ENCODE data around the gene KIAA1958. TPM values are rescaled to one million over a fixed set of nuclear protein-coding genes. Genes with fewer than 3 reads are reported as not detected.

Gene KIAA1958
- total RNA-seq, 2 donors from 2014 or later, result 5.7 to 9.6 TPM

DNA sequence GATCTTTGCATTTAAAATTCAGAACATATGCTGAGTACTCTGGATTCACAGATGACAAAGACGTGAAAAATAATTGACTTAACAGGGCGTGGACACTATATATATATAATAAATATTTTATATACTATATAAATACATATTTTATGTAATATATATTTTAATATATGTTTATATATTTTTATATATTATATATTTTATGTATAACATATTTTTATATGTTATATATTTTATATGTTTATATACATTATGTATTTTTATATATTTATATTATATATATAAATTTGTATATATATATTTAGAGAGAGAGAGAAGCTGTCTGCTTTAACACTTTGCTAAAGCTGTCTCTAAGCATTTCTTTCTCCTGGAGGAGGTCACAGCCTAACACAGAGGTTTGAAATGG lies 118.2 kb downstream of the KIAA1958 start:
- H3K27ac ChIP-seq, result no peak overlapping the region
- H3K4me3 ChIP-seq, result no peak overlapping the region
- ATAC-seq, result no peak
- no peak for TF ChIP-seq POLR2A (IDR thresholded peaks at IDR 0.05)
- no peaks in the 10 kb centered on the region for H3K4me1 ChIP-seq
- no peak for DNase-seq
- H3K27me3 ChIP-seq, result no peaks in the 10 kb centered on the region
- intact Hi-C loops (cut with DNase I), result no loop called here
- 95 to 98% methylated on average over 2 of the region's 2 CpGs for WGBS, 2 donors
- no peaks in the 10 kb centered on the region for H3K36me3 ChIP-seq (replicated peaks in 1 of 2; ENCODE audit: insufficient read depth in 1 of 2, low read depth in 2 of 2)
- H3K9me3 ChIP-seq, result no peaks in the 10 kb centered on the region

DNA sequence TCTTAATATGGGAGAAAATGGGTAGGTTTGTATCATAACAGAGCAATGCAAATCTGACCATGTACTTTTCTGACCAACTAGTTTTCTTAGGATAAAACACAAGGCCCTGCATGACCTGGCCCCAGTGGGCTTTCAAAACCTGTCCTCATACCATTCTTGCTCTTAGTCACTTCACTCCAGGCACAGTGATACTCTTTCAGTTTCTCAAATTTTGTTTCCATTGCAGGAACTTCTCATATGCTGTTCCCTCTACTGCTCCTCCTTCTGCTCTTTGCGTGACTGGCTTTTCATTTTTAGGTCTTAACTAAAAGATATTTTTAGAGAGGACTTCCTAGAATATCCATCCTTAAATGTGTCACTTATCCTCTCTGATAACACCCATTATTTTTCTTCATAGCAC lies 118.9 kb downstream of the KIAA1958 start:
- H3K4me3 ChIP-seq, result no peak overlapping the region
- WGBS, 2 donors, result 93 to 95% methylated on average over 1 of the region's 1 CpG
- intact Hi-C loops (cut with DNase I), result no loop called here

DNA sequence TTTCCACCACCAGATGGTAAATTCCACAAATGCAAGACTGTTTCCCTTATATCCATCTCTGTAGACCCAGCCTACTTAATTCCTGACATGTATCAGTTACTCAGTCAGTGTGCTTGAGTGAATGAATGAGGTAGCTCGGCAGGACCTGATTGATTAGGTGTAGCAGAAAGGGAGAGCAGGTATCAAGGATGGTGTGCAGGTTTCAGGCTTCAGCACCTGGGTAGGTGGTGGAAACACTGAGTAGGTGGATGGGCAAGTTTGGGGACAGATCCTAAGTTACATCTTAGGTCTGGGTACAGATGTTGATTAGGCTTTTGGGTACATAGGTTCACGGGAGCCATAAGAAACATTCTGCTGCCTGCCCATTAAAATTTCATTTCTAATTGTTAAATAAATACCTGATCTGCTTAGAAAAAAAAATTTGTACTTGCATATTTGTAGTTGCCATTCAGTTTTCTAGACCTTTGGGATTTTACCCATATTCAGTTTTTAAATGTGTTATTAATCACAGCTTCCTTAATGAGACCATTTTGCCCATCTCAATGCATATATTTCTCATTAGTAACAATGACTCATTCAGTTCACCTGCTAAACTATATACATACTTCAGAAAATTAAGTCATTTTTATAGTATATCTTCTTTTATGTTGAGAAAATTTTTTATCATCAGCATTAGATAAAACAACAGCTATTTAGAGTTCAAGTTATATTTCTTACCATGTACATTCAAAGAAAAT lies 119.5 kb downstream of the KIAA1958 start:
- DNase-seq, result no peak
- Histone ChIP-seq H3K27me3 (no peaks in the 10 kb centered on the region), H3K9me3 (no peaks in the 10 kb centered on the region), H3K4me1 (no peaks in the 10 kb centered on the region), H3K27ac (no peak overlapping the region), H3K36me3 (replicated peaks in 1 of 2; ENCODE audit: insufficient read depth in 1 of 2, low read depth in 2 of 2) (no peaks in the 10 kb centered on the region), H3K4me3 (no peak overlapping the region)
- intact Hi-C loops (cut with DNase I), result no loop called here
- 92 to 95% methylated on average over 2 of the region's 2 CpGs for WGBS, 2 donors
- TF ChIP-seq, protein P1, sequence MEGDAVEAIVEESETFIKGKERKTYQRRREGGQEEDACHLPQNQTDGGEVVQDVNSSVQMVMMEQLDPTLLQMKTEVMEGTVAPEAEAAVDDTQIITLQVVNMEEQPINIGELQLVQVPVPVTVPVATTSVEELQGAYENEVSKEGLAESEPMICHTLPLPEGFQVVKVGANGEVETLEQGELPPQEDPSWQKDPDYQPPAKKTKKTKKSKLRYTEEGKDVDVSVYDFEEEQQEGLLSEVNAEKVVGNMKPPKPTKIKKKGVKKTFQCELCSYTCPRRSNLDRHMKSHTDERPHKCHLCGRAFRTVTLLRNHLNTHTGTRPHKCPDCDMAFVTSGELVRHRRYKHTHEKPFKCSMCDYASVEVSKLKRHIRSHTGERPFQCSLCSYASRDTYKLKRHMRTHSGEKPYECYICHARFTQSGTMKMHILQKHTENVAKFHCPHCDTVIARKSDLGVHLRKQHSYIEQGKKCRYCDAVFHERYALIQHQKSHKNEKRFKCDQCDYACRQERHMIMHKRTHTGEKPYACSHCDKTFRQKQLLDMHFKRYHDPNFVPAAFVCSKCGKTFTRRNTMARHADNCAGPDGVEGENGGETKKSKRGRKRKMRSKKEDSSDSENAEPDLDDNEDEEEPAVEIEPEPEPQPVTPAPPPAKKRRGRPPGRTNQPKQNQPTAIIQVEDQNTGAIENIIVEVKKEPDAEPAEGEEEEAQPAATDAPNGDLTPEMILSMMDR (IDR thresholded peaks at IDR 0.05), result no peak
- no peak for TF ChIP-seq POLR2A (IDR thresholded peaks at IDR 0.05)
- ATAC-seq, result no peak

More for the DNA sequence above, 118.9 kb downstream of the KIAA1958 start:
- Histone ChIP-seq H3K36me3 (replicated peaks in 1 of 2; ENCODE audit: insufficient read depth in 1 of 2, low read depth in 2 of 2) (no peaks in the 10 kb centered on the region), H3K4me1 (no peaks in the 10 kb centered on the region), H3K27ac (no peak overlapping the region), H3K27me3 (no peaks in the 10 kb centered on the region), H3K9me3 (no peaks in the 10 kb centered on the region)
- TF ChIP-seq POLR2A (IDR thresholded peaks at IDR 0.05), result no peak
- TF ChIP-seq, protein P1 (IDR thresholded peaks at IDR 0.05), result no peak
- ATAC-seq (no peak), DNase-seq (no peak)

DNA sequence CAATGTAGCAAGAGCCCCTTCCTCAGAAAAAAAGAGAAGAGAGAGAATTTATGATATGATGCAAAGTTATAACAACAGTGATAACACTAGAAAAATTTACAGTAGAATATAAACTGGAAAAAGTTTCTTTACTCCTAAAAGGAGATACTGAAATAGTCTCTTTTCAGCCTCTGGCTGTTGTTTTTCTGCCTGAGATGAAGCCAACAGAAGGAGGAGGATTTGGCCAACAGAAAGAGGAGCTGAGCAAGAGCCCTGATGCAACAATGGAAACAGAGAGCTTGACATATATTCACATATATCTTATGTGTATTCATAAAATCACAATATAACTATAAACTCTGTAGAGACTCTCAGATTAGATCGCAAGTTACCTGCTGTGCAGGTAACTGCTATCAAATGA lies 122.2 kb downstream of the KIAA1958 start:
- H3K27ac ChIP-seq, result no peak overlapping the region
- no peak for DNase-seq
- TF ChIP-seq, protein P1 (IDR thresholded peaks at IDR 0.05), result no peak
- no peak for TF ChIP-seq POLR2A (IDR thresholded peaks at IDR 0.05)
- no peaks in the 10 kb centered on the region for H3K9me3 ChIP-seq
- no peak for ATAC-seq
- intact Hi-C loops (cut with DNase I), result no loop called here
- H3K36me3 ChIP-seq (replicated peaks in 1 of 2; ENCODE audit: insufficient read depth in 1 of 2, low read depth in 2 of 2), result no peaks in the 10 kb centered on the region
- 94 to 100% methylated on average over 1 of the region's 1 CpG for WGBS, 2 donors
- no peak overlapping the region for H3K4me3 ChIP-seq
- H3K27me3 ChIP-seq, result no peaks in the 10 kb centered on the region
- H3K4me1 ChIP-seq, result no peaks in the 10 kb centered on the region

GRCh38 chr9:112615584-112616266 lies 129.1 kb downstream of the KIAA1958 start:
- no peak for ATAC-seq

More at GRCh38 chr9:112615584-112616266, 129.1 kb downstream of the KIAA1958 start:
- Histone ChIP-seq H3K4me3 (no peak overlapping the region), H3K4me1 (no peaks in the 10 kb centered on the region), H3K27me3 (no peaks in the 10 kb centered on the region), H3K9me3 (no peaks in the 10 kb centered on the region), H3K36me3 (replicated peaks in 1 of 2; ENCODE audit: insufficient read depth in 1 of 2, low read depth in 2 of 2) (no peaks in the 10 kb centered on the region), H3K27ac (no peak overlapping the region)
- no peak for TF ChIP-seq POLR2A (IDR thresholded peaks at IDR 0.05)
- TF ChIP-seq, protein P1 (IDR thresholded peaks at IDR 0.05), result no peak
- intact Hi-C loops (cut with DNase I), result no loop called here
- no peak for DNase-seq
- WGBS, 2 donors, result 29 to 74% methylated on average over 2 of the region's 2 CpGs

All from body of pancreas (tissue), 4 donors.